ENCODE data around the gene ARMH3.

The ARMH3 gene

GRCh38 chr10:102055647-102056419 is at the start of gene ARMH3:
ARMH3 (minus strand) TSS chr10:102056173; CDS start chr10:102040114, 16,059 bp downstream.
- peak; percentile 92 for DNase-seq

- DNase-seq, result no peak
These were observed 46.4 kb upstream of the ARMH3 start for GRCh38 chr10:102102421-102102820.

- no peak for DNase-seq
These were observed 45.2 kb upstream of the ARMH3 start for GRCh38 chr10:102101152-102101551.

GRCh38 chr10:102096449-102096848 is 40.5 kb upstream of the ARMH3 start:
- no peak for DNase-seq

- DNase-seq, result no peak
These were observed 34.8 kb upstream of the ARMH3 start for GRCh38 chr10:102090772-102091171.

- DNase-seq, result no peak
These were observed 30.2 kb upstream of the ARMH3 start for GRCh38 chr10:102086196-102086595.

GRCh38 chr10:102085336-102085735 is 29.4 kb upstream of the ARMH3 start:
- DNase-seq, result no peak

- DNase-seq, result no peak
These were observed 27.6 kb upstream of the ARMH3 start for GRCh38 chr10:102083541-102083940.

GRCh38 chr10:102072673-102073527 is 16.9 kb upstream of the ARMH3 start:
- DNase-seq, result peak; percentile 58

- DNase-seq, result no peak
These were observed 13.1 kb upstream of the ARMH3 start for GRCh38 chr10:102069071-102069470.

GRCh38 chr10:102068216-102068615 is 12.2 kb upstream of the ARMH3 start:
- DNase-seq, result no peak

- no peak for DNase-seq
These were observed 11.3 kb upstream of the ARMH3 start for GRCh38 chr10:102067091-102067916.

- no peak for DNase-seq
These were observed 10.6 kb upstream of the ARMH3 start for GRCh38 chr10:102066399-102067088.

GRCh38 chr10:102065561-102066398 is 9.8 kb upstream of the ARMH3 start:
- DNase-seq, result no peak

- DNase-seq, result peak; percentile 76
These were observed 9.0 kb upstream of the ARMH3 start, which contains the start of gene HPS6 for GRCh38 chr10:102064868-102065560. HPS6 (plus strand) TSS chr10:102065349; CDS start chr10:102065475, 126 bp downstream.

GRCh38 chr10:102064503-102064867 is 8.5 kb upstream of the ARMH3 start:
- no peak for DNase-seq

GRCh38 chr10:102059987-102060386 is 4.0 kb upstream of the ARMH3 start:
- no peak for DNase-seq

- peak; percentile 44 for DNase-seq
These were observed 909 bp downstream of the ARMH3 start for GRCh38 chr10:102054881-102055646.

GRCh38 chr10:102046095-102046494 is 9.9 kb downstream of the ARMH3 start:
- no peak for DNase-seq

- DNase-seq, result no peak
These were observed 10.7 kb downstream of the ARMH3 start for GRCh38 chr10:102045292-102045691.

All from NCI-H2227 treated with DMSO at 0.1 percent for 48 hours (cell line).